Ishikawa (cell line): Measurements from ENCODE around the gene IPPK.

Experiments
- MAX ChIP-seq: IDR thresholded peaks from 2 replicates; pipeline ENCODE4 v1.6.1; 2012
- RAD21 ChIP-seq: IDR thresholded peaks from 2 replicates; pipeline ENCODE4 v1.6.1; 2012; ENCODE audit warnings: low read depth
- YY1 ChIP-seq: IDR thresholded peaks from 2 replicates; pipeline ENCODE4 v1.6.1; 2012; ENCODE audit warnings: low read depth

- TF ChIP-seq MAX (no peak), YY1 (no peak), RAD21 (no peak)
Observed at GRCh38 chr9:92627651-92628050, 42.3 kb downstream of the IPPK start.
